ENCODE measurements around the gene IGSF5.

GRCh38 chr21:39763272-39763970 lies 18.4 kb downstream of the IGSF5 start:
- TF ChIP-seq CTCF (IDR thresholded peaks at IDR 0.05 in 4 of 5, conservative IDR thresholded peaks at IDR 0.05 in 1 of 5) (no peak), POLR2A (IDR thresholded peaks at IDR 0.05) (no peak)
